ENCODE results near the gene RTN4. TPM values are rescaled to one million over a fixed set of nuclear protein-coding genes. Genes with fewer than 3 reads are reported as not detected.

RTN4 gene
- polyA plus RNA-seq, 1 experiment, result 219 TPM

- TF ChIP-seq CTCF (IDR thresholded peaks at IDR 0.05; ENCODE audit: insufficient read depth, low read depth, low read length), result no peak
- DNase-seq (ENCODE audit: low read depth), result no peak
- Histone ChIP-seq H3K4me3 (ENCODE audit: low read depth, low read length) (no peak overlapping the region), H3K27me3 (ENCODE audit: control insufficient read depth, insufficient read depth, low read length) (no peaks in the 10 kb centered on the region), H3K36me3 (ENCODE audit: control insufficient read depth, insufficient read depth, low read length) (no peaks in the 10 kb centered on the region)
- CTCF ChIA-PET, result interaction anchor here (1.2 to 1.4 kb wide), 2 partner anchors 12 to 139 kb away, joined by 3 to 5 read pairs; no protein-coding TSS in a partner anchor
- POLR2A ChIA-PET, result no interaction called here
These were observed 21.2 kb downstream of the RTN4 start for GRCh38 chr2:55029098-55029497.

- CTCF ChIA-PET, result no interaction called here
- no peaks in the 10 kb centered on the region for H3K36me3 ChIP-seq (ENCODE audit: control insufficient read depth, insufficient read depth, low read length)
- no peaks in the 10 kb centered on the region for H3K27me3 ChIP-seq (ENCODE audit: control insufficient read depth, insufficient read depth, low read length)
- POLR2A ChIA-PET, result no interaction called here
- no peak for DNase-seq (ENCODE audit: low read depth)
- H3K4me3 ChIP-seq (ENCODE audit: low read depth, low read length), result no peak overlapping the region
- TF ChIP-seq CTCF (IDR thresholded peaks at IDR 0.05; ENCODE audit: insufficient read depth, low read depth, low read length), result no peak
These were observed 23.0 kb downstream of the RTN4 start for GRCh38 chr2:55027226-55027625.

- Histone ChIP-seq H3K27me3 (ENCODE audit: control insufficient read depth, insufficient read depth, low read length) (no peaks in the 10 kb centered on the region), H3K4me3 (ENCODE audit: low read depth, low read length) (no peak overlapping the region), H3K36me3 (ENCODE audit: control insufficient read depth, insufficient read depth, low read length) (no peaks in the 10 kb centered on the region)
- POLR2A ChIA-PET, result no interaction called here
- no peak for DNase-seq (ENCODE audit: low read depth)
- CTCF ChIA-PET, result interaction anchor here (1.1 to 2.5 kb wide), 4 partner anchors 9 to 148 kb away, joined by 3 to 9 read pairs (median 6); no protein-coding TSS in a partner anchor
- no peak for TF ChIP-seq CTCF (IDR thresholded peaks at IDR 0.05; ENCODE audit: insufficient read depth, low read depth, low read length)
These were observed 24.0 kb downstream of the RTN4 start for GRCh38 chr2:55026202-55026601.

GRCh38 chr2:55025627-55026026, 24.6 kb downstream of the RTN4 start:
- Histone ChIP-seq H3K36me3 (ENCODE audit: control insufficient read depth, insufficient read depth, low read length) (no peaks in the 10 kb centered on the region), H3K27me3 (ENCODE audit: control insufficient read depth, insufficient read depth, low read length) (no peaks in the 10 kb centered on the region), H3K4me3 (ENCODE audit: low read depth, low read length) (no peak overlapping the region)
- TF ChIP-seq CTCF (IDR thresholded peaks at IDR 0.05; ENCODE audit: insufficient read depth, low read depth, low read length), result no peak
- ChIA-PET POLR2A (no interaction called here), CTCF (interaction anchor here (1.1 to 2.5 kb wide), 4 partner anchors 10 to 149 kb away, joined by 3 to 9 read pairs (median 6); no protein-coding TSS in a partner anchor)
- no peak for DNase-seq (ENCODE audit: low read depth)

- H3K27me3 ChIP-seq (ENCODE audit: control insufficient read depth, insufficient read depth, low read length), result no peaks in the 10 kb centered on the region
- no peak overlapping the region for H3K4me3 ChIP-seq (ENCODE audit: low read depth, low read length)
- CTCF ChIA-PET, result interaction anchor here (1.1 to 2.5 kb wide), 4 partner anchors 10 to 149 kb away, joined by 3 to 9 read pairs (median 6); no protein-coding TSS in a partner anchor
- POLR2A ChIA-PET, result no interaction called here
- DNase-seq (ENCODE audit: low read depth), result no peak
- no peak for TF ChIP-seq CTCF (IDR thresholded peaks at IDR 0.05; ENCODE audit: insufficient read depth, low read depth, low read length)
- no peaks in the 10 kb centered on the region for H3K36me3 ChIP-seq (ENCODE audit: control insufficient read depth, insufficient read depth, low read length)
These were observed 25.2 kb downstream of the RTN4 start for GRCh38 chr2:55025082-55025481.
